Activated T-helper 9 cell treated with anti-CD3 and anti-CD28 coated beads, Interleukin-2, amount 50 U/mL, for 16 hours (primary cell): ENCODE results near the gene FNBP1L.
"Not testable (repeated sequence)": the region's sequence is repeated elsewhere in the genome, so short reads cannot be mapped to it uniquely, and the experiment has no call there.

Experiments
- DNase-seq: peaks from one replicate; pipeline ENCODE4 v3.0.0-alpha.2; 2020; ENCODE audit warnings: low read depth

The FNBP1L gene

DNA sequence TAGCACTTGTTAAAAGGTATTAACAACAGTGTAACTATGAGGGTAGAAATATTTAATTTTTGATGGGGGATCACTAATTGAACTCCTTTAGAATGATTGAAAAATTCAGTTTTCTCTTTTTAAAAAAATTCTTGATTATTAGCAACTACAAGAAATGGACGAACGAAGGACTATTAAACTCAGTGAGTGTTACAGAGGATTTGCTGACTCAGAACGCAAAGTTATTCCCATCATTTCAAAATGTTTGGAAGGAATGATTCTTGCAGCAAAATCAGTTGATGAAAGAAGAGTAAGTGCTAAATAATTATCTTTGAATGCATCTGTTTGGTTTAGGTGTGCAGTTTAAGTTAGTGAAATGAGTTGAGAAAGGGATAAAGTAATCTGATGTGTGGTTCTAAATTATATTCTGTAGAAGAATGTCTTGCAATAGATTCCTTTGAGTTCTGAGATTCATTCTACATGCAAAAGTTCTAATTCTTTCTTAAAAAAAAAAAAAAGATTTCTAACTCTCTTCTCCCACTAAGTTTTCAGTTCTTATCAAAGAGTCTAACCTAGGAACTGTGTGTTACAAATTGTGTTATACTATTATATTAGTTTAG, 85.0 kb downstream of the FNBP1L start:
- no peak for DNase-seq

DNA sequence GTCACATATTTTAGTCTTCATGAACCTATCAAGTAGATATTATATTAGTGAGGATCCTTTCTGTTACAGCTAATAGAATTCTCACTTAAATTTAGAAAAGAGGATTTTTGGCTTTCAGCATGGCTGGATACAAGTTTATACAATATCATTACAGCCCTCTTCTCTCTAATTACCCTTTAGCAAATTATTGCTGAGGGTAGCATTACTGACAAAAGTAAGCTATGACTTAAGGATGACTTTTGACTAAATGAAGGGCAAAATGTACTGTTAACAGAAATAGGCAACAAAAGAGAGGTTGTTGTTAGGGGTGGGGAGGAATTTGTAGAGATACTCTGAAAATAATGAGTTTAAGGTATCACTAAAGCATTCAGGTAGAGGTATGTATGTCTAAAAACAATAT, 85.8 kb downstream of the FNBP1L start:
- no peak for DNase-seq

DNA sequence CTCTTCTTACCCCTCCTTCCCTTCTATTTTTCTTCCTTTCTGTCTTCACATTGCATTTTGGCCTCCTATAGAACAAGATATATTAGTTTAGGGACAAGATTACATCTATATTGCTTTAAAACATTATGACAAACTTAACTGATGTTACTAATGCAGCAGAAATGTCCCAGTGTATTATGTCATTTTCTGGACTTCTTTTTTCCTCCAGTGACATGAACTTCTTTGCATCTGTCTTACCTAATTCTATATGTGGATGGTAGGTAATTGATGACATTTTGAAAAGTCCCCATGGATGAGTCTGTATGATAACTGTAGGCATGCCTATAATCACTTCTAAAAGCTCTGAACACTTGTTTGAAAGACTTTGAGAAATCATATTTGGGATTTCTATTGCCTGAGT, 89.5 kb downstream of the FNBP1L start:
- DNase-seq = no peak

DNA sequence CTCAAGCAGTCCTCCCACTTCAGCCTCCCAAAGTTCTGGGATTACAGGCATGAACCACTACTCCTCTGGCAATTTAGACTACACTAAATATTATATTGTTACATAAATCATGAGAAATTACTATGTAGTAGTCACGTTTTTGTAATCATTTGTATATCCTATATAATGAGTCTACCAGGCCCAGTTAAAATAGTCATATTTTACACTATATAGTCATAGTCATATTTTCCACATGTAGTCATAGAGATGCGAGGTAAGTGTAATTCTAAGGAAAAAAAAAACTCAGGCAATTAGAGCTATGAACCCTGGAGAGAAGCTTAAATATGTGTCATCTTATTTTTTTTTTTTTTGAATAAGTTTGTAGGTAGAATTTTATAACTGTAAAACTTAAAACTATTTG, 90.0 kb downstream of the FNBP1L start:
- no peak for DNase-seq

DNA sequence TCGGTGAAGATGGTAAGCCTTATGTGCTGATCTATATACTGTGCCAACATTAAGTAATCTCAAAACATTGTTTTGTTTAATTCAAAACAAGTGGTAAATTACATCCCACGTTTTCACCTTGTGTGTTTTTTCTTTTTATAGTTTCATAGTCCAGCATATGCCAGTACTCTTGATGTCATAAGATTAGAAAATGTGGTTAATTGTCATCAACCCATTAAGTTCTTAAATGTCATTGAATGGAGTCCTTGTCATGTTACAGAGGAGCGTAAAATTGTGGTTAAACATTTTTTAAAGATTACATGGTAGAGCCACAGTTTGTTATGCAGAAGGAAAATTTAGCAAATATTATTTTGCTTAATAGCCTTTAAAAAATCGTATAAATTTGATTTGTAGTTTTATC, 93.1 kb downstream of the FNBP1L start:
- no peak for DNase-seq

DNA sequence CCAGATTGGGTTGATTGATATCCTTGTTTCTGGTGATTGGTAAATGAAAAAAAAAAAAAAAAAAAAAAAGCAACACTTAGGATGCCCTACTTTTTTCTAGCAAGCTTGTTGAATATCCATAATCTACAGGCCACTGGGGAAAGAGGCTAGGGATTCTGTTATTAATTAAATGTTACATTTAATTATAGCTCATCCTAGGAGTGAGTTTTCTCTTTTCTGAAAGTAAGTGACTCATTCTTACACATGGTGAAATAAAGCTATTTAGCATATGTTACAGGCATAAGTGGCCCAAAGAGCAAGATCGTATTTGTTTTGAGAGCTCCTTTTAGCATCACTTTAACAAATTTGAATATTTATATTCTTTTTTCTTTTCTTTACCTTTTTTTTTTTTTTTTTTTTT, 94.5 kb downstream of the FNBP1L start:
- no peak for DNase-seq

DNA sequence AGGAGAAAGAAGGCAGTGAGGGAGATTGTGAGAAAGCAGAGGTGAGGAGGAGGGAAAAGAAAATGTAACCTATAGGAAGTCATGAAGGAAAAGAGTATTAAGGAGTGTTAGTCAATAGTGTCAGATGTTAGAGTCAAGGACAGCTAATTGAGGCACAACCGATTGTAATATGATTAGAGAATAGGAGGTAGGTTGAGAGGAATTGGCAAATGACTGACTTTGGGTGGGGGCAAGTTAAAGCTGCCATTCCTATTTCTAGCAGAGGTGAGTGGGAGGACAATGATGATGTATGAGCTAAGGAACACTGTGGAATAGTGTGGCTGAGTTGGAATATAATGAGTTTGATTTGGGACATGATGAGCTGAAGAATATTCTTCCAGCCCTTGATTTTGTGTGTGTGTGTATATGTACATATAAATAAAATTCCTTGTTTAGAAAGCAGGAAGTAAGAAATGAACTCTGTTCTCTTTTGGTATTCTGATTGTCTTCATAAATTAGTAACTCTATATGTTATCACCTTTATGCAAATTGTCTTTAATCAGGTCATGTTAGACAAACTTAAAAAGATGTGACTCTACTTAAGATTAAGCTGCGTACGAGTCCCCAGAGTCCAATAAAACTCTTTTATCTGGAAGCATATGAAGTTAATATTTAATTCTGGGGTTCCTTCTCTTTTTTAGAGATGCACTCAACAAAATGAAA, 98.4 kb downstream of the FNBP1L start:
- DNase-seq = no peak

DNA sequence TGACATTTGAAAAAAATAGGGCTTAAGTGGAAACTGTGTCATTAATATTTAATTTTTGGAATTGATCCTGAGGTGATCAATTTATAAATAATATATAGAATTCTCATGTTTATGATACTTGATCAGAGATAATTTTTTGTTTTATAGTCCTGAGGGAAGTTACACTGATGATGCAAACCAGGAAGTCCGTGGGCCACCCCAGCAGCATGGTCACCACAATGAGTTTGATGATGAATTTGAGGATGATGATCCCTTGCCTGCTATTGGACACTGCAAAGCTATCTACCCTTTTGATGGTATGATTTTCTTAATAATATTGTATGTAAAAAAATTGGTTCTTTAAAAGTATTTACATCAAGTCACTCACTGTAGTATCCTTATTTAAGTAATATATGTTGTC, 101.2 kb downstream of the FNBP1L start:
- no peak for DNase-seq

DNA sequence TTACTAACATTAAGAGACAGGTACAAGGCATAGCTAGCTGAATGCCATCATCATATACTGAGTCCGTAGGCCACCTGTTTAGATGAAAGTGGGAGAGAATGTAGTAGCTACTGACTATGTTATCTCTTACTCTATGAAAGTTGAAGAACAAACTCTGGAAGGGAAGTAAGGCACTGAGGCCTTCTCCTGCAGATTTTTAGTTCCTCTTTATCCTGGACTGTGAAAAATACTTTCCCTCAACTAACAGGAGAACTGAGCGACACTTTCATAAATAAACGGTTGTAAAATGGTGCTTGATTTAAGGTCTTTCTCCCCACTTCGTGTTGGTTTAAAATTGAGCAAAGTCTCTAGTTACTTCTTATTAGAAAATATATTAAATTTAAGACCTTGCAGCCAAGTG, 101.9 kb downstream of the FNBP1L start:
- no peak for DNase-seq

DNA sequence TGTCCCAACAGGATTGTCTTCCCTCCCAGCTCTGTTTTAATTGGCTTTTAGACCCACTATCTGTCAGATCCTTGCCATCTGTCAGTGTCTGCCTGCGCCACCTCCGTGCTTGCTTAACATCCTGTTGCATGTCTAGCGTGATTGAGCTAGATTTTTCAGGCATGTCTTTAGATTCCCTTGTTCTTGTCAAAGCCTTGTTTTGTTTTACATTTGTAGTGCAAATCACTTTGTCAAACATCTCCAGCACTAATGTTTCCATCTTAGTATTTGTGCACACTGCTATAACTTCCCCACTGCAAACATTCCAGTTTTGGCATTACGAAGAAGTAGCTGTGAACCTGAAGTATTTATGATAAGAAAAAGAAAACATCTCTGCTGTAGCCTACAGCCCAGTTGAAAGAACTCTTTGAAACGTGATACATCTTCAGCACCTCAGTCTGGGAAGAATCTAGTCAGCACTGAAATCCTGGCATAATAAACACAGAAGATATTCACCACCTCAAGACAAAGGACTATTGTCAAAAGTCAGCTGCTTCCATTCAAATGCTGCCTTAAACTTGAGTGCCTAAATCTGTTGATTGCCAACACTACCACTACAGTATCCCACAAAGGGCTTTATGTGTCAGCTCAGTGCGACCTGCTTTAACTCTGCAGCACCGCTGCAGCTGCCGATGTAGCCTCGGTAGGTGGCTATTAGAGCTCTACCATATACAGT, 105.0 kb downstream of the FNBP1L start:
- DNase-seq = no peak

DNA sequence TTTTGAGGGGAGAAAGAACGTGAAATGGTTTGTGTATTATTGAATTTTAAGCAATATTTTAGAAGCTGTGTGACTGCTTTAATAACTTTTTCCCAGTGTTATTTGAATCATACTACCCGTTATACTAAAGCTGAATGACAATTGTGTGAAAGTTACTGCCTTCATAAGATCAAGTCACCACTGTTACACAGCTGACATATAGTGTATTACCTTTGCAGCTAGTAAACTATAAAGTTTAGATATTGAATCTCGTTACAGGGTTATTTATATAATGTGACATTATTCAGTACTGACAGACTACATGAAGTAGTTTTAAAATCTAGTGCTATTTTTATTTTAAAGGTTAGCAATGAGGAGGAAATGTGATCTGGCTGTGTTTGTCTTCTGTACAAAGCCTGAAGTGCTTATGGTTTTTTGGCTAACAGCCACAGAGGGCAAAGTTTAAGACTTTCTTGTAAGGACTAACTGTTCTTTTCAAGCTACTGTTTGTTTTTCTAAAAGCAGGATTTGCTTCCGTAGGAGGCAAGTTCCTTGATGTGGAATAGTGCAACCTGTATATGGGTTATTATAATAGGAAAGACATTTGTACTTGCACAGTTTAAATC, 106.1 kb downstream of the FNBP1L start:
- not testable (repeated sequence) for DNase-seq

DNA sequence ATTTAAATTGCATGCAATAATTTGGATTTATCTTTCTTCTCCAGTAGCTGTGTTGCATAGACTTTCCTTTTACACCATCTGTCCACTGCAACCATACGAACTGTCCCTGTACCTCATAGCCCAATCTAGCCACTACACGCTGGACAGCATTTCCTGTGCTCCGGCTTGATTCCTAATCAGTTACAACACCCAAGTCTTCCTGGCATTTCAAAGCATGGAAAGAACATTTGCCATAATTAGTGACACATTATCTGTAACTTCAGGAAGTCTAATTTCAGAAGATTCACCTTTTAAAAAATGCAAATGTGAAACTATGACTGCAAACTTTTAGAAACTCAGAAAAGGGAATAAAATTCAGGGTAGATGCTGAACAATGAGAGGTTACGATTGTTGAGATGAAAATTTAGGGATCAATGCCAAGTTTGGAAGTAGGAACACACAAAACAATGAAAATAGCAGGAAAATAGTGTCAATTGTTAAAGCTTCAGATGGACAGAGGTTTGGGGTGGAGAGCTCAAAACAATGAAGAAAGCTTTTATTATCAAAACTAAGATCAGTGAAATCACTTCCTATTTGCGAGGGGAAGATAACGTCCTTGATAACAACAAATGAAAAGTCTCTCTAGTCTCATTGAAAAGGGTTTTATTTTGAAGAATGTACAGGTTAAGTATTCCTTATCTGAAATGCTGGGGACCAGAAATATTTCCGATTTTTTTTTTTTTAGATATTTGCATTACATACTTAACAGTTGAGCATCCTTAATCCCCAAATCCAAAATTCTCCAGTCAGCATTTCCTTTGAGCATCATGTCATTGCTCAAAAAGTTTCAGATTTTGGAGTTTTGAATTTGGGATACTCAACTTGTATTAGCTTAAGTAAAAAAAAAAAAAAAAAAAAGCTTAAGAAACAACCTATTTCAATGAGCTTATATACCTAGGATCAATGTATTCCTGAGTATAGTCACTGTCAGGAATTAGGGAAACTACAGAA, 107.3 kb downstream of the FNBP1L start:
- DNase-seq = no peak

DNA sequence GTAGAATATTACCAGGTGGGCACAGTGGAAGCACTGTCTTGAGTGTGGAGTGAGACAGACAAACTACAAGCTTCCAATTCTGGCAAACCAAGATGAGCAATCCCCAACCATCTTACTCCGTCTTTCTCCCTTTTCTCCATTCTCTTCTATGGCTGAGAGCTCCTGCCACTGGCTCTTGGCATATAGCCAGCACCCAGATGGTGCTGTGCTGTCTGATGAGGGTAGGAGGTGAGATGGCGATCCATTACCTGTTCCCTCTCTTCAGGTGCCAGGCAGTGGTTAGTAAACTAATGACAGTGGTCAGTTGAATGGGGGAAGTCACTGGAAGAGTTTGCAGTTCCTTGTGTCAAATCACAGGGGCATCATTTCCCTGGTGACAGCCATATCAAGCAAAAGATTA, 108.4 kb downstream of the FNBP1L start:
- no peak for DNase-seq

DNA sequence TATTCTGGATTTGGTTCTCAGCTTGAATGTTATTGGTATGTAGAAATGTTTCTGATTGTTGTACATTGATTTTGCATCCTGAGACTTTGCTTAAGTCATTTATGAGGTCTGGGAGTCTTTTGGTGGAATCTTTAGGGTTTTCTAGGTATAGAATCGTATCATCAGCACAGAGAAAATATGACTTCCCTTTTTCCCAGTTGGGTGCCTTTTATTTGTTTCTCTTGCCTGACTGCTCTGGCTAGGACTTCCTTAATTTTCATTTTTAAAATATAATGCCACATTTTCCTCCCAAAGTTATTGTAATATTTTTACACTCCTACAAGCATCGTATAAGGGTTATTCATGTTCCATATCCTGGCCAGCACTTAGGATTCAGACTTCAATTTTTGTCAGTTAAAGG, 111.1 kb downstream of the FNBP1L start:
- DNase-seq = no peak

DNA sequence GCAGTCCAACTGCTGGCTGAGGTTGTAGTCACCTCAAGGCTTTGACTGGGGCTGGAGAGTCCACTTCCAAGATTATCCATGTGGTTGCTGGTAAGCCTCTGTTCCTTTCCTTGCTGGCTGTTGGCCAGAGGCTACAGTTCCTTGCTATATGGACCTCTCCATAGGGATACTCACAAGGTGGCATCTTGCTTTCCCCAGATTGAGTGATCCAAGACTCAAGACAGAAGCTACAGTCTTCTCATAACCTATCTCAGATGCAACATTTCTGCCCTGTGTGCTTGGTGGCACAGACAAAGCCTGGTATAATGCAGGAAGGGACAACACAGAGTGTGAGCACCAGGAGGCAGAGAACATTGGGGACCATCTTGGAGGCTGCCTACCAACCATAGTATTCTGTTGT, 111.8 kb downstream of the FNBP1L start:
- DNase-seq = no peak

DNA sequence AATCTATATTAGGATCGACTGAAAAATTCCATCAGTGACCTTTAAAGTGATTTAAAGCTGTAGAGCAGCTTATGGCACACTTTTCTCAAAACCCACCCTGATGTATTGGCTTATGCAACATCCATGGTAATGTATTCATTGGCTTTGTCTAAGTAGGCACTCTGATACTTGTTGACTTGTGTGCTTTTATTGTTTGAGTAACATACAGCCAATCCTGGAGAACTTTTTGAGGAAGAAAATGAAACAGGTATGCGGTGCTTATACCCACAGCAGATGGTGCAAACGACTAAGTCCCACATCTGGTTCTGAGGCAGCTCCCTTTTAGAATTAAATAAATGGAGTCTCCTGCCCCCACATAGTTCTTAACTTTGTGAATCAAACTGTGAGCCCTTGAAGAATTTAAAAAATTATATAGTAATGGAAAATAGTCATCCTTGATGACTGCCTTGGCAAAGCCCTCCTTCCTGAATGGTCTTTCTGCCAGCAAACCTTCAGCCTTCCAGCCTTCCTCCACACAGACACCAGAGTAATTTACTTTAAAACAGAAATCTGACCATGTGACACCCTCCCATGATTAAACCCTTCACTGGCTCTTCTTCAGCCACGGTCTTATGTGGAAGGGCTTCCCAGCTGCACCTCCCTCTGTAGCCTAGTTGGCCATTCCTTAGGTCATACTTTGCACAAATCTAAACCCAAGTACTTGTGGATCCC, 117.7 kb downstream of the FNBP1L start:
- no peak for DNase-seq

DNA sequence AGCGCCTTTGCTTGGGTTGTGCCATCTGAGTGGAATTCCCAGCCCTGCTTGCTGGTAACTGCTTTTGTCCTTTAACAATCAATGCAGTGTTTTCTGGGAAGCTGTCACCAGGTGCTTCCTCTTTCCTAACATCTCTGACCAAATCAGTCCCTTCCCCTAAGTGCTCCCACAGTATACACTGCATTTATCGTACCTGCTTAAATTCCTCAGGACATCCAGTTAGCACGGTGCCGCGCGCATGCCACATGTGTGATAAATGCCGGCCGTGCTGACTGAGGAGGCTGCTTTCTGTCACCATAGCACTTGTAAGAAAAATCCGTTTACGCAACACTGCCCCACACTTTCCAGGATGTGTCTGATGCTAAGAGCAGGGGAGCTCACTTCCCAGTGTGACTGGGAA, 118.3 kb downstream of the FNBP1L start:
- no peak for DNase-seq

DNA sequence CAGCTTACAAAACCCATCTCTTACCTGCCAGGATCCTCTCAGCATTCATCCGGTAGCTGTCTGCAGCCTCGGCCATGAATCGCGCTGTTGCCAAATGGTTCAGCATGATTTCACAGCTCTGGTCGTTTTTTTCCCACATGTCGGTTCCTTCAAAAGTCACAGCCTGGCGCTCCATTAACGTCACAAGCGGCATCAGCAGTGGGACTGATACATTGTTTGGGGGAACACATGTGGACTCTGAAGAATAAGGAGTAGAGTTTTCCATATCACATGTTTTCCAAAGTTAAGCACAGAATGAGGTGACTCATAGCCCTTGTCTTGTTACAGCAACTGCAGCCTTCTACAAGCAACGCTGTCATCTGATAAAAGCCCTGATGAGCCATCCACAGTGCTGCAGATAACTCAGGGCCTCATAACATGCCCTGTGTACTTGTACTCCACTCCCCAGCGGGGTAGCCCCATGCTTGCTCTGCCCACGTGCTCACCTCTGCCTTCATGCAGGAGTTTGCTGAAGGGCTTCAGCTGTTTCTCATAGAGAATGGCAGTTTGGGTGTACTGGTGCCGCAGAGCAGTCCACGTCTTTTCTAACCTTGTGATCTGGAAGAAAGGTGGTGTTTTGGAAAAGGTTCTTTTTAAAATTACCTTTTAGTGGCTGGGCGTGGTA, 119.5 kb downstream of the FNBP1L start:
- no peak for DNase-seq

DNA sequence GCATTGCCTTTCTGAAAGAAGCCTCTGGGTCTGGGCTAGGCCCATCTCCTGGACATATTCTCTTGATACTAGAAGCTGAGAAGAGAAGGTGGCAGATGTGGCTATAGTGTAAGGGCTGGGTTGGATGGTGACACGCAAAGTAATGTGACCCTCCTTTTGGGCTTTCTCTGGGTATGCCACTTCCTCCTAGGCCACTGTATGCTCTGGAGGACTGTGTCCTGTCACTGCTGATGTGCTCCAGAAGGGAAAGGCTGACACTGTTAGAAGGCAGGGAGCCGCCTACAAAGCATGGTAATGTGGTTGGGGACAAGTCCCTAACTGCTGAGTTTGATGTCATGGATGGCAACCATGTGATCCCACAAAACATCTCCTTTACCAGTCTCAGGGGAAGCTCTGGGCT, 121.6 kb downstream of the FNBP1L start:
- no peak for DNase-seq

DNA sequence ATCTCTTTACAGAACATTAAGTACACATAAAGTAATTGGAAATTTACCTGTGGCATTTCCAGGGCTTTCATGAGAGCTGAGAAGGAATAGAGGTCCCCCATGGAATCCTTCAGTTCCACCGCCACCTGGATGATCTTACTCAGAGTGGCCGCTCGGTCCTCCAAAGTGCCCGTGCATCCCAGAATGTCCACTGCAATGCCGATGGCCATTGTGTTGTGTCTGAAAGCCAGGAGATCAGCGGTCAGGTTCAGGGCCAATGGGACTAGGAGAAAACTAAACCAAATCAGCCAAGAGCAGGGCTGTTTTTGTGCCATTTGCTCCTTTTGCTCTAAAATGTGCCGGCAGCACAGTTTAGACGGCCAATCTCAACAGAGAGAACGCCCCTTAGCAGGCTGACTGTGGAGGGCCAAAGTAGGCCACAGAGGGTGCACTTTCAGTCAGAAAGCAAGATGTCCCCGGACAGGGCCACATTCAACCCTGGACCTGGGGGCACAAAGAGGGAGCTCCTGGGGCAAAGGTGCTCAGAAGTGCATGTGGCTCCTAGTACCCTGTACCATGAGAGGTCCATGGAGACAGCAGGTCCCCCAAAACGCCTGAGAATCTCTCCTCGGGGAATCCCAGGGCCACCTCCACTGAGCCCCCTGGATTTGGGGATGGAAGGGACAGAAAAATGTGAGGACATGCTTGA, 123.8 kb downstream of the FNBP1L start:
- DNase-seq = no peak
